KOPT-K1 (cell line): Measurements from ENCODE around the gene LRP5.

ENCODE experiments used
- H3K27ac ChIP-seq: fragments of 200-600 bp; sonication (generic); 2 replicates; pipeline ENCODE4 v1.5.1; 2016; ENCODE audit warnings: antibody characterized with exemption, mild to moderate bottlenecking, low read depth, low read length; ENCODE audit not compliant: poor library complexity, severe bottlenecking
- H3K36me3 ChIP-seq: fragments of 200-600 bp; sonication (generic); 2 replicates; pipeline ENCODE4 v1.5.1; 2017; ENCODE audit warnings: antibody characterized with exemption, mild to moderate bottlenecking, low read length, moderate library complexity; ENCODE audit not compliant: insufficient read depth
- H3K9me3 ChIP-seq: fragments of 200-600 bp; sonication (generic); 2 replicates; pipeline ENCODE4 v1.5.1; 2017; ENCODE audit warnings: antibody characterized with exemption, low read length, mild to moderate bottlenecking; ENCODE audit not compliant: insufficient read depth, poor library complexity, severe bottlenecking

Gene LRP5

DNA sequence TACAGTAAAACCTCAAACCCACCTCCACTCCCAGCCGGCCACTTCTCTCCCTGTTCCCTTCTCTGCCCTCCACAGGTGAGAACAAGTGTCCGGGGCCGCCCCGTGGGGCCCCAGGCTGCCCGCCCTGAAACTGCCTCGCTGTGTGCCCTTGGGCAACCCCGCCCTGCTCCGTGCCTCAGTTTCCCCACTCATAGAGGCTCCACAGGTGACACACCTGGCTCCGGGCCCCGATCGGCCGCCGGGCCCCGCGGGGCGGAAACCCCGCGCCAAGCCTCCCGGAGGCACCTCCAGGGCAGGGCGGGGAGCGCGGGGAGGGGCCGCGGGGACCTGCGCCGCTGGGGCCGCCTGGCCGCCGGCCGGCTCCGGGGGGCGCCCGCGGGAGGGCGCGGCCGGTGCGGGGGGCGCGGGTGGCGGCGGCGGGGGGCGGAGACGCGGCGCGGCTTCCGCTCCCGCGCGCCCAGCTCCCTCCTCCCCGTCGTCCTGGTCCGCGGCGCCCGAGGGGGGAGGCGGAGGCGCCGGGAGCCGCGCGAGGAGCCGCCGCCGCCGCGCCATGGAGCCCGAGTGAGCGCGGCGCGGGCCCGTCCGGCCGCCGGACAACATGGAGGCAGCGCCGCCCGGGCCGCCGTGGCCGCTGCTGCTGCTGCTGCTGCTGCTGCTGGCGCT lies at the start of gene LRP5:
TSS of gene LRP5 (plus strand) at position 475 of the 663 bp plus-strand sequence. CDS start at position 599, 124 bp downstream.
- no peaks in the 10 kb centered on the region for H3K36me3 ChIP-seq
- H3K9me3 ChIP-seq = no peaks in the 10 kb centered on the region
- H3K27ac ChIP-seq = peak within 1 kb of the TSS; percentile 15

DNA sequence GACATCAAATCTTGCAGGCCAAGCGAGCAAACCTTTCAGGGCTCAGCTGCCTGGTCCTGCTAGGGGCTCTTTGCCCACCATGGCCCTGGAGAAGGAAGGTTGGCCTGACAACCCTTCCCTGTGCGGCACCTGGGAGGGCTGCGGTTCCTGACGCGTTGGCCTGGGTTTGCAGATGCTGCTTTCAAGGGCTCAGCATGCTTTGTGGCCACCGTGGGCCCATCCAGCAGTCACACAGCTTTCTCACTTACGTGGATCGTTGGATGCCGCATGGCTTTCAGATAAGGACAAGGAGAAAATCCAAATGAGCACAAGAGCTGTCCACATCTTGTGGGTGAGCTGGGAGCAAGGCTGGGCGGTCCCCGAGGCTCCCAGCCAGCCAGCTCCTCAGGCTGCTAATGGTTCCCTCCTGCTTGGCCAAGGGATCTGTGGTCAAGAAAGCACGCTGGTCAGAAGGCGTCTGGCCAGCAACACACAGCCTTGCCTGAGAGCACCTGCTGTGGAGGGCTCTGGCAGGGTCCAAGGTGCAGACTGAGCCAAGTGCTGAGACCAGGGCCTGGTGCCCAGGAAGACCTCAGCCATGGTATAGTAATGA lies 48.9 kb upstream of the LRP5 start:
- H3K36me3 ChIP-seq = peaks cover 31% of the 10 kb centered on the region; the same call in 1 of the 2 replicates
- H3K27ac ChIP-seq = no peak overlapping the region
- H3K9me3 ChIP-seq = no peaks in the 10 kb centered on the region

DNA sequence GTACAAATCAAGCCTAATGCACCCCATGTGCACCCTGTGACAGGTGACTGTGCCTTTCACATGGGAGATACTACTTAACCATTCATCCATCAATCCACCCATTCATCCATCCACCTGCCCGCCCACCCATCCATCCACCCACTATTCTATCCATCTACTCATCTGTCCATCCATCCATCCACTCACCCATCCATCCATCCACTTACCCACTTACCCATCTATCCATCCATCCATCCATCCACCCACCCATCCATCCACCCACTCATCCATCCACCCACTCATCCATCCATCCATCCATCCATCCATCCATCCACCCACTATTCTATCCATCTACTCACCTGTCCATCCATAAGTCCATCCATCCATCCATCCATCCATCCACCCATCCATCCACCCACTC lies 48.1 kb upstream of the LRP5 start:
- Histone ChIP-seq H3K36me3 (peaks cover 31% of the 10 kb centered on the region; the same call in 1 of the 2 replicates), H3K27ac (no peak overlapping the region), H3K9me3 (no peaks in the 10 kb centered on the region)

DNA sequence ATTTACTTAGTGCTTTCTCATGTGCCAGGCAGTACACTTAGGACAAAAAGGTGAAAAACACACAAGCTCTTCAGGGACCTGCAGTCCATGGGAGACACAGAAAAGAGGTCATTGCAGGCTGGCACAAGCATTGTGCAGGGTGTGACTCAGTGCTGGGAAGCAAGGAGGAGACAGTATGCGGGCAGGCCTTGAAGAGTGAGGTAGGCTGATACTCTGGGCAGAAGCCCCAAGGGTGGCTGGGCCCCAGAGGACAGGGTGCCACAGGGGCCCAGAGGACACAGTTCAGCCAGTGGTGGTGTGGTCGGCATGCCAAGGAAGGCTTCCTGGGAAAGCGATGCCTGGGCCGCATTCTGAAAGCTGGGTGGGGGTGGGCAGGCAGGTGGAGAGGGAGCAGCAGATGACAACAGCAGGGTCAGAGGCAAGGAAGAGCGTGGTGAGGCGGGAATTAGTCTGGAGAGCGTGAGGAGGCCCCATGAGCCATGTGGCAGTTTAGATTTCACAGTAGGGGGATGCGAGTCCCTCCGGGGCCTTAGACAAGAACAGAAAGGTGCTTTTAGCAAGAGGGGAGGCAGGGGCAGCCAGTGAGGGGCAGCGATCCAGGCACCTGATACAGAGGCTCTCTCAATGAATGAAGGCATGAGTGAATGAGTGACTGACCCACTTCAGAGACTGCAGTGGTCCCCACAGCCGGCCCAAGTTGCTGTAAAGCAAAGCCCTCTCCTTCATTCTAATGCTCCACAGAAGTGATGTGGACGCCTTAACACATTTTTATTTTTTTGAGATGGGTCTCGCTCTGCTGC lies 47.5 kb upstream of the LRP5 start:
- H3K27ac ChIP-seq = no peak overlapping the region
- peaks cover 31% of the 10 kb centered on the region; the same call in 1 of the 2 replicates for H3K36me3 ChIP-seq
- no peaks in the 10 kb centered on the region for H3K9me3 ChIP-seq

DNA sequence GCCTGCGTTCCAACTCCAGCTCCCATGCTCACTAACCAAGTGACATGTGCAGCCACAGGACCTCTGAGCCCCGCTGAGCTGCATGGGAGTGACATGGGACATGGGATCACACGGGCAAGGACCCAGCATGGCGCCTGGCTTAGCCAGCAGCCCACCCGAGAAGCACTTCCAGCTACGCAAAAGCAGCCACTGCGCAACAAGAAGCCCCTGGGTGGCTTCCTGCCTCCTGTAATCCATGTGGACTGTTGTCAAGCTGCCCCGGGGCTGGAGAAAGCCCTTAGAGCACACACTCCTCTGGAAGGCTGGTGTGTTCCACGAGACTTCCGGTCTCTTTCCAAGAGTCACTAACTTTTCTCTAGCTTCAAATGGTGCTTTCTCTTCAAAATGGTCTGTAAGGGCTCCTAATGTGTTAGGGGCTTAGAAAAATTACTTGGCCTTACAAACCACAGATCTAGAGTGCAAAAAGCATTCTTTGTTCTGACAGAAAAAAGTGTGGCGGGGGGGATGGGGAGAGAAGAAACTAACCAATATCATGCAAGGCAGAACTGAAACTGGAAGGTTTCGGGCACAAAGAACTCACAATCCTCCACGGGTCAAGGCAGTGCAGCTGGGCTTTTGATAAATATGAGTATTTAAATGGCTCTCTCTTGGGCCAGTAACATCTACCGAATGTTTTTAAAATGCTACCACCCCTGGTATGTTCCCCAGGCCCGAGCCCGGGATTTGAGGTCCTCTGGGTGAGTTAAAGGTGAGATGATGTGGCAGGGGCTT lies 46.1 kb upstream of the LRP5 start:
- Histone ChIP-seq H3K9me3 (no peaks in the 10 kb centered on the region), H3K36me3 (peaks cover 28% of the 10 kb centered on the region; the same call in 1 of the 2 replicates), H3K27ac (no peak overlapping the region)

DNA sequence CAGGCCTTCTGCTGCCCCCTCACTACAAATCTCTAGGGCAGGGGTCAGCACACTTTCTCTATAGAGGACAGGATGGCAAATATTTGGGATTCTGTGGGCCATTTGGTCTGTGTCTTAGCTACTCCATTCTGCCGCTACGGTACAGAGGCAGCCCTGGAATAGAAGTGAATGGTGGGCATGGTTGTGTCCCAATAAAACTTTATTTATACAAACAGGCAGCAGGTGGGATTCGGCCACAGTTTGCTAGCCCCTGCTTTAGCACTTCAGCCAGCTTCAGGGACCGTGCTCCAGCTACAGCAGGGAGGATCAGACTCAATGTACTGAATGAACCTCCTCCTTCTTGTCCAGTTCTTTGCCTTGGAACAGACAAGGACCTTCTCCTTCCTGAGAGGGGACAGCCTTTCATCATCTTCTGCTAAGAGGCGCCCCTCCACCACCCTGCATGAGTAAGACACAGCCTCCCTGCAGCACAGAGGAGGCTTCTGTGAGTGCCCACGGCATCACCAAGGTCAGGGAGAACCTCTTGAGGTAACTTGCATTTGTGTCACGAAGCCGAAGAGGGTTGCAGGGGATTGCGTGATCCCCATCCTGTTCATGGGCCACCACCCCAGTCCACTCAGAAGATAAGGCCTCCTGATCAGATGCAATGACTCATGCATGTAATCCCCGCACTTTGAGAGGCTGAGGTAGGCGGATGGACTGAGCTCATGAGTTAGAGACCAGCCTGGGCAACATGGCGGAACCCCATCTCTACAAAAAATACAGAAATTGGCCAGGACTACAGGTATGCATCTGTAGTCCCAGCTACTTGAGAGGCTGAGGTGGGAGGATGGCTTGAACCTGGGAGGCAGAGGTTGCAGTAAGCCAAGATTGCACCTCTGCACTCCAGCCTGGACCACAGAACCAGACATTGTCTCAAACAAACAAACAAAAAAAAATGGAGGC lies 45.2 kb upstream of the LRP5 start:
- peaks cover 20% of the 10 kb centered on the region; the same call in 1 of the 2 replicates for H3K36me3 ChIP-seq
- H3K9me3 ChIP-seq = no peaks in the 10 kb centered on the region
- H3K27ac ChIP-seq = no peak overlapping the region

DNA sequence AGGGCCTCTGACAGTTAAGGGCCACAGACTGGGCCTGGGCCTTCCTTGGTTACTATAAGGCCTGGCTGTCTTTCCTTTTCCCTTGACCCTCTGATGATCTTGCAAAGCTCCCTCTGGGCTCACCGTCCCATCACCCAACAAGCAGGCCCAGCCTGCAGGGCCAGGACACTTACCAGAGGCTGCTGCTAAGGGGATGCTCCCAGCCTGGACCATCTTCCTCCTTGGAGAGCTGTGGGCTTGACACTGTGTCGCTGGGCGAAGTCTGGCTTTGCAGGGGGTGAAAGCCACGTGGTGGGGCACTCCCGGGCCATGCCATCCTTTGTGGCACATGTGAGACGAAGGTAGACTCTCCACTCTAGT lies 44.5 kb upstream of the LRP5 start:
- Histone ChIP-seq H3K9me3 (no peaks in the 10 kb centered on the region), H3K27ac (no peak overlapping the region), H3K36me3 (peaks cover 16% of the 10 kb centered on the region; the same call in 1 of the 2 replicates)

DNA sequence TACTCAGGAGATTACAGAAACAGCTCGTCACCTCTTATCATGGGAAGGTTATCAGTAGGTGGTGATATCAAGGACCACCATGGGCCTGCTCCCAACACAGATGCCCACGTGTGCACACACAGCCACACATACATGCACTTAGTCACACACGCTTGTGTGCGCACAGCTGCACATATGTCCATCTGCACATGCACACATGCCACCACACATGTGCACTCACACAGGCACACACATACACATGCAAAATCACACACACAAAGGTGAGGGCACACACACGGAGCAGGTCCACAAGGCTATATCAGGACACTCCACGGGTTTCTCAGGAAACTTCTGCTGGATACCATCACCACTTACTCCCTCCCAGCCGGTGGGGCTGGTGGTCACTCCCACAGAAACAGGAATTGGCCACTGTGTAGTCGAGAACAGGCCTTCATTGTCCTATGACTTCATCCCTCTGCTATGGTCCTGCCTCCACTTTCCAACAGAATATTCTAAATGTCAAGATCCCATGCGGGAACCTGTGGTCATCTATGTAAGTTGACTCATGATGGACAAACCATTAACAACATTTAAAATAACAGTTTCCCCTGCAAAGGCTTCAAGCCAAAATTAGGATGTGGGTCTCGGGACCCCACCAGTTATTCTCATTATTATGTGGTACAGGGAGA lies 42.8 kb upstream of the LRP5 start:
- Histone ChIP-seq H3K9me3 (no peaks in the 10 kb centered on the region), H3K27ac (no peak overlapping the region), H3K36me3 (peaks cover 10% of the 10 kb centered on the region; the same call in 1 of the 2 replicates)

DNA sequence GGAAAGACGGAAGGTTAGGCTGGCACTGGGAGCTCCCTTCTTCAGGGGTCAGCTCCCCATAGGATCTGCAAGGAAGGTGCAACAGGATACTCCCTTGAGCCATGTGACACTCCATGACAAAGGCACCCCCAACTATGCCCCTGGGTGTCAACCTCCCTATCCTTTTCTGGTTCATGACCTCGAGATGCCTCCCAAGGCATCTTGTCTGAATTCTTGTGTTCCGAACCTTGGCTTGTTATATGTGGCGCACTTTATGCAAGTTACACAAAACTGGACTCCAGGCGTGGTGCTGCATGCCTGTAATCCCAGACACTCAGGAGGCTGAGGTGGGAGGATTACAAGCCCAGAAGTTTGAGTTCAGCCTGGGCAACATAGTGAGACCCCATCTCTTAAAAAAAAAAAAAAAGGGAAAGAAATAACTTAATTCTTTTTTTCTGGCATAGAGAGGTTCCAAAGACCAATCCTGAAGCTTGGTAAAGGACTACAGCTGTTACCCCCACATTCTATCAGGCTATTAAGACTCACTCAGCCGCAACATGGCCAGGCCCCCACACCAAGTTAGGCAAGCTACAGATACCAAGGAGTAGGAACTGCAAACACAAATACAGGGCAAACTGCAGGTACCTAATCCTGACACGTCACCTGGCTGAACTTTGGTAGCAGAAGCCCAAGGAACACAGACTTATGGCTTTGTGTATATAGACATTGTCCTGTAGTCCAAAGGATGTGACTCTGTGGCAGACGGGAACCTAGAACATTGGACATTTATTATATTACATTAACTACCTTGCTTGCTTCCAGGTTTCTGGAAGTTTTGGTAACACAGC lies 42.0 kb upstream of the LRP5 start:
- Histone ChIP-seq H3K27ac (no peak overlapping the region), H3K36me3 (peaks cover 10% of the 10 kb centered on the region; the same call in 1 of the 2 replicates), H3K9me3 (no peaks in the 10 kb centered on the region)

DNA sequence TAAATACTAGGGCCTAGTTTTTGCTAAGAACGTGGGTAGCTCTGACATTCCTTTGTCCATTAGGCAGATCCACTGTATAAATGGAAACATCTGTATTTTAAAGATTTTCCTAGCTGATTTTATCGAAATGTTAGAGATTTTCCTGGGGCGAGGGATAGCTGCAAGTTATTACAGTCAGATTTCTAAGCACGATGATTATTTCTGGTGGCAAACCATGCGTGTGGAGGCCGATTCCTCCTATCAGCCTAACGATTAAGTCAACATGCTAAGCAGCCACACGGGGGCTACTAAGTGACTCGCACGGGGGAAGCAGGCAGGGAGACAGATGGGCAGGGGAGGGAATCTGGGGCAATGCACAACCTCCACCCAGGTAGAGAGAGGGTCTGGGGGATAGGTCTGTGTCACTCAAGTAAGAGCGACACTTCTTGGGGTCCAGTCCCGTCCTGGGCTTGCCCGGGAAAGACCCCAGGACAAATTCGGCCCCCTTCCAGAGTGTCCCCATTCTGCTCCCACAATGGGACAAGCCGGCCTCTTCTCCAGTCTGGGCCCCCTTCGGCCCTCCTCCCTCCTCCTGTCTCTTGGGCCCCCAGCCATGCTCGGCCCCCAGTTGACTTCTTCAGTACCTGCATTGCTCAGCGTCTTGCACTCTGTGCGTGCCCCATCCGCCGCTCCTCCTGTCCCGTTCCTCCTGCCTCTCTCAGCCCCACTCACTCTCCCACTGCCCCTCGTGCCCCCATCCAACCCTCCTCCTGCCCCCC lies 41.2 kb upstream of the LRP5 start:
- H3K27ac ChIP-seq = peak overlapping the region; percentile 82
- H3K9me3 ChIP-seq = no peaks in the 10 kb centered on the region

DNA sequence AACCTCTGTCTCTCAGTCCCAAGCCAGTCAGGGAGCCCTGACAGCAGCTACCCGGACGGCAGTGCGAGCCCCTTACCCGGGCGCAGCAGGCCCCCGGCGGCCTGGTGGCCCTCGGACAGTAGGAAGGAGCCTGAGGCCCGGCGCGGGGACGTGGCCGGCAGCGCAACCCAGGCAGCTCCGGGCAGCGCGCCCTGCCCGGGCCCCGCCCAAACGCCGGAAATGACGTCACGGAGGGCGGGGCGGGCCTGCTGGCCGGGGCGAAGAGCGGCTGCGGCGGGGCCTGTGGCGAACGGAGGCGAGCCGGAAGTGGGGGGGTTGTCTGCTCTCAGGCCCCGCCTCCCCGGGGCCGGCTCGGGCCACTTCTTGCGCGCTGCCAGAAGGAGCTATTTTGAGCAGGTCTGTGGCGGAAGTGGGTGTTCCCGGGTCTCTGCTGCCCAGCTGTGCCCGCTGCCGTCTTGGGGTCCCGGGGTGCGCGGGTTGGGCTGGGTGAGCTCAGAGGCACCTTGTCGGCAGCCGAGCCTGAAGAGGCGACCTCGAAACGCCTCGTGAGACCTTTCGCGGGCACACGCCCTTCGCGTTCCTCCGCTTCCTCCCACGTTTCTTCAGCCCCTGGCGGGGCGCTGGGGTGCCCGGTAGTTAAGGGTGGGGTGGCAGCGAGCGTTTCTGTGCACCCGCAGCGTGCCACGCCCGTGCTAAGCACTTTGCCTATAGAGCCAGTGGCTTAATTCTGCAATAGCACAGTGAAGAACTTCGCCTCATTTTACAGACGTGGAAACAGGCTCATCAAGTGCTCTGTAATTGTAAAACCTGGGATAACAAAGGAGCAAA lies 40.4 kb upstream of the LRP5 start, which contains the start of gene C11orf24:
TSS of gene C11orf24 (minus strand) at position 193 of the 828 bp plus-strand sequence. CDS start 8,206 bp downstream, outside the sequence.
- H3K27ac ChIP-seq = peak within 1 kb of the TSS; percentile 82
- no peaks in the 10 kb centered on the region for H3K9me3 ChIP-seq
- 0 out of 2 replicates have a peak, but pooled peaks cover 4% of the 10 kb centered on the region for H3K36me3 ChIP-seq

More for the DNA sequence above, 41.2 kb upstream of the LRP5 start:
- peaks cover 7% of the 10 kb centered on the region; the same call in 1 of the 2 replicates for H3K36me3 ChIP-seq
